Astrocyte (in vitro differentiated cells and primary cell): ENCODE data around the gene SLC17A2.

Experiments used
- EZH2 ChIP-seq: IDR thresholded peaks from 2 replicates; pipeline ENCODE4 v1.6.1; 2012; ENCODE audit warnings: mild to moderate bottlenecking, low read length, inconsistent platforms; ENCODE audit not compliant: insufficient read depth
- TF ChIP-seq, protein P1 (sequence below): IDR thresholded peaks from 2 replicates; pipeline ENCODE4 v1.5.1; 2011; ENCODE audit warnings: low read depth, mild to moderate bottlenecking, inconsistent platforms, low read length, moderate library complexity; ENCODE audit not compliant: insufficient read depth

DNA sequence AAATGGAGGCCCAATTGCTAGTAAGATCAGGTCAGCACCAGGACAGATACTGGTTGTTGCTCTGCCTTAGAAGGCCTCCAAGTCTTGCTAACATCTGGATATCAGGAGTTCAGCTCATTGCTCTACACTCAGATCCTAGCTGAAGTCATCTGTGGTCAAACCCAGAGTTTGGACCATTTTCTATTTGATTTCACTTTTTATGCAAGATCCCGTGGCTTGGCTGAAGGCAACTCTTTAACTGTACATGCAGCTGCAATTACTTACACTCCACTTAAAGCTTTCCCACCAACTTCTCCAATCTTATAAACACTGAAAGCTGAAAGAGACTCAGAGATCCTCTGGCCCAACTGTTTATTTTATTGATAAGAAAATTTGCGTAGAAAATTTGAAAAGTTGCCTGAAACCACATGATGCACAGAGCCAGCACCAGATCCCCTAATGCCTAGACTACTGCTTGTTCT is 2.7 kb downstream of the SLC17A2 start:
- TF ChIP-seq, protein P1, sequence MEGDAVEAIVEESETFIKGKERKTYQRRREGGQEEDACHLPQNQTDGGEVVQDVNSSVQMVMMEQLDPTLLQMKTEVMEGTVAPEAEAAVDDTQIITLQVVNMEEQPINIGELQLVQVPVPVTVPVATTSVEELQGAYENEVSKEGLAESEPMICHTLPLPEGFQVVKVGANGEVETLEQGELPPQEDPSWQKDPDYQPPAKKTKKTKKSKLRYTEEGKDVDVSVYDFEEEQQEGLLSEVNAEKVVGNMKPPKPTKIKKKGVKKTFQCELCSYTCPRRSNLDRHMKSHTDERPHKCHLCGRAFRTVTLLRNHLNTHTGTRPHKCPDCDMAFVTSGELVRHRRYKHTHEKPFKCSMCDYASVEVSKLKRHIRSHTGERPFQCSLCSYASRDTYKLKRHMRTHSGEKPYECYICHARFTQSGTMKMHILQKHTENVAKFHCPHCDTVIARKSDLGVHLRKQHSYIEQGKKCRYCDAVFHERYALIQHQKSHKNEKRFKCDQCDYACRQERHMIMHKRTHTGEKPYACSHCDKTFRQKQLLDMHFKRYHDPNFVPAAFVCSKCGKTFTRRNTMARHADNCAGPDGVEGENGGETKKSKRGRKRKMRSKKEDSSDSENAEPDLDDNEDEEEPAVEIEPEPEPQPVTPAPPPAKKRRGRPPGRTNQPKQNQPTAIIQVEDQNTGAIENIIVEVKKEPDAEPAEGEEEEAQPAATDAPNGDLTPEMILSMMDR: no peak
- no peak for TF ChIP-seq EZH2
